PC-9 (cell line): ENCODE data around the gene NEK4. TPM values are rescaled to one million over a fixed set of nuclear protein-coding genes. Genes with fewer than 3 reads are reported as not detected.

Experiments used
- BruUV-seq: library from RNA; stranded (reverse); fragments of 400-500 nt; replicated peaks from 2 replicates; lab custom pipeline; 2021; lab: Mats Ljungman, UMichigan
- CTCF ChIA-PET: fragments of 300-600 bp; sonication (Branson Sonifier 250); formaldehyde crosslinking; loops from one replicate; lab custom pipeline; 2022; ENCODE audit warnings: antibody characterized with exemption; lab: Charles Lee
- POLR2A ChIA-PET: fragments of 300-600 bp; sonication (Branson Sonifier 250); formaldehyde crosslinking; loops from one replicate; lab custom pipeline; 2022; ENCODE audit warnings: antibody characterized with exemption; ENCODE audit not compliant: unreplicated experiment; lab: Charles Lee
- DNase-seq, 2 experiments: peaks; one replicate each; pipeline versions ENCODE4 v3.0.0 to v3.0.0-alpha.2; 2015 to 2022; ENCODE audit warnings: mixed read lengths in 1 of 2
- H2AFZ ChIP-seq: fragments of 200-600 bp; sonication (generic); 2 replicates; pipeline ENCODE4 v1.8.1; 2017; ENCODE audit warnings: antibody characterized with exemption
- H3F3A ChIP-seq: fragments of 200-600 bp; sonication (generic); 2 replicates; pipeline ENCODE4 v1.8.1; 2017; ENCODE audit warnings: antibody characterized with exemption, mild to moderate bottlenecking, low read depth; ENCODE audit not compliant: insufficient read depth
- H3K27ac ChIP-seq: fragments of 200-600 bp; sonication (generic); 2 replicates; pipeline ENCODE4 v1.6.1; 2016; ENCODE audit warnings: mixed run types
- H3K27me3 ChIP-seq: fragments of 200-600 bp; sonication (generic); 2 replicates; pipeline ENCODE4 v1.6.1; 2016; ENCODE audit warnings: low read depth, mixed run types; ENCODE audit not compliant: insufficient read depth
- H3K36me3 ChIP-seq: fragments of 200-600 bp; sonication (generic); 2 replicates; pipeline ENCODE4 v1.6.1; 2016; ENCODE audit warnings: low read depth, mixed run types
- H3K4me1 ChIP-seq: fragments of 200-600 bp; sonication (generic); replicated peaks from 2 replicates; pipeline ENCODE4 v1.6.1; 2016; ENCODE audit warnings: mixed run types; ENCODE audit not compliant: insufficient read depth
- H3K4me2 ChIP-seq: fragments of 200-600 bp; sonication (generic); 2 replicates; pipeline ENCODE4 v1.6.1; 2017; ENCODE audit warnings: mixed run types
- H3K4me3 ChIP-seq: fragments of 200-600 bp; sonication (generic); 2 replicates; pipeline ENCODE4 v1.6.1; 2016; ENCODE audit warnings: mixed run types
- H3K79me2 ChIP-seq: fragments of 200-600 bp; sonication (generic); 2 replicates; pipeline ENCODE4 v1.6.1; 2017; ENCODE audit warnings: low read depth, mixed run types
- H3K9me2 ChIP-seq: fragments of 200-600 bp; sonication (generic); 2 replicates; pipeline ENCODE4 v1.8.1; 2017; ENCODE audit warnings: mild to moderate bottlenecking; ENCODE audit not compliant: insufficient read depth
- H3K9me3 ChIP-seq: fragments of 200-600 bp; sonication (generic); 2 replicates; pipeline ENCODE4 v1.8.1; 2016; ENCODE audit warnings: low read depth; ENCODE audit not compliant: insufficient read depth
- H4K20me1 ChIP-seq: fragments of 200-600 bp; sonication (generic); 2 replicates; pipeline ENCODE4 v1.8.1; 2017; ENCODE audit not compliant: insufficient read depth
- CTCF ChIP-seq: fragments of 200-600 bp; sonication (generic); conservative IDR thresholded peaks from 2 replicates; pipeline ENCODE4 v1.6.1; 2017; ENCODE audit warnings: mixed run types, antibody characterized with exemption, mild to moderate bottlenecking, moderate library complexity
- EZH2 ChIP-seq: fragments of 200-600 bp; sonication (generic); IDR thresholded peaks from 2 replicates; pipeline ENCODE4 v1.8.0; 2017; ENCODE audit warnings: antibody characterized with exemption, low read depth
- intact Hi-C: fragments of 100-400 bp; cut with micrococcal nuclease; formaldehyde crosslinking; loops from one replicate; pipeline ENCODE4 v1.10.0; 2022; ENCODE audit not compliant: unreplicated experiment
- total RNA-seq: library from RNA; stranded (reverse); gene quantifications from 2 replicates; pipeline ENCODE4 v1.2.3, GENCODE V29; 2021

The NEK4 gene
- total RNA-seq, 1 experiment from 2014 or later: 36.5 TPM

- CTCF ChIA-PET: no interaction called here
- Histone ChIP-seq H3K36me3 (peaks cover 51% of the 10 kb centered on the region), H3K79me2 (peaks cover 16% of the 10 kb centered on the region)
These were observed 76.1 kb downstream of the NEK4 start for GRCh38 chr3:52694528-52695189.

GRCh38 chr3:52693071-52693470 is 77.7 kb downstream of the NEK4 start:
- Histone ChIP-seq H4K20me1 (peaks cover 53% of the 10 kb centered on the region), H3K4me1 (peaks cover 11% of the 10 kb centered on the region), H3K27ac (no peak overlapping the region), H3K9me2 (no peaks in the 10 kb centered on the region), H3K4me3 (no peak overlapping the region), H2AFZ (no peak overlapping the region), H3F3A (peaks cover 88% of the 10 kb centered on the region), H3K79me2 (peaks cover 32% of the 10 kb centered on the region), H3K36me3 (peaks cover 66% of the 10 kb centered on the region), H3K27me3 (no peaks in the 10 kb centered on the region), H3K9me3 (no peaks in the 10 kb centered on the region), H3K4me2 (no peak overlapping the region)
- TF ChIP-seq EZH2 (no peak), CTCF (no peak)
- intact Hi-C loops: no loop called here
- ChIA-PET CTCF (no interaction called here), POLR2A (interaction anchor here (0.7 kb wide), 1 partner anchor 32 kb away, joined by 3 read pairs; no protein-coding TSS in a partner anchor)
- no TSS peak for BruUV-seq
- DNase-seq: no peak

More at GRCh38 chr3:52694528-52695189, 76.1 kb downstream of the NEK4 start:
- no peak overlapping the region for H2AFZ ChIP-seq
- DNase-seq: no peak
- no peaks in the 10 kb centered on the region for H3K27me3 ChIP-seq
- BruUV-seq: no TSS peak
- H4K20me1 ChIP-seq: peaks cover 39% of the 10 kb centered on the region
- H3K4me3 ChIP-seq: no peak overlapping the region
- H3K4me2 ChIP-seq: no peak overlapping the region
- POLR2A ChIA-PET: interaction anchor here (0.7 kb wide), 1 partner anchor 17 kb away, joined by 3 read pairs; no protein-coding TSS in a partner anchor
- H3K27ac ChIP-seq: no peak overlapping the region
- H3K9me3 ChIP-seq: no peaks in the 10 kb centered on the region
- TF ChIP-seq CTCF: no peak
- TF ChIP-seq EZH2: no peak
- H3F3A ChIP-seq: peaks cover 87% of the 10 kb centered on the region
- no peaks in the 10 kb centered on the region for H3K9me2 ChIP-seq
- intact Hi-C loops: no loop called here
- no peaks in the 10 kb centered on the region for H3K4me1 ChIP-seq

DNA sequence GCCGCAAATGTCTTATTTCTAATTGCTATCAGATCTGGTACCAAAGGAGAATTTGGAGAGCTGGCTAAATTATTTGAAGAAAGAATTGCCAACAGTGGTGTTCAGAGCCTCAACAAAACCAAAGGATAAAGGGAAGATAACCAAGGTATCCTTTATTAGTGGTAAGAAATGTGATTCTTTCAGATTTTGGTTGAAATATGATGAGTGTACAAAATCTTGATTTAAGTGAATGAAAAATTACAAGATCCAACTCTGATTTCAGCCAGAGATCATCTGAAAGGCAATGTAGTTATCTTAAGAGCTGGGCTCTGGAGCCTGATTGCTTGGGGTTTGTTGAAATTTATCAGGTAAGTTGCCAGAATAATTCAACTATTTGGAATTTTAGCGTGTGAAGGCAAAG is 80.2 kb downstream of the NEK4 start:
- Histone ChIP-seq H3K27me3 (no peaks in the 10 kb centered on the region), H2AFZ (no peak overlapping the region), H3K79me2 (peaks cover 54% of the 10 kb centered on the region), H4K20me1 (peaks cover 60% of the 10 kb centered on the region), H3K4me2 (no peak overlapping the region), H3K27ac (no peak overlapping the region), H3K4me1 (peaks cover 23% of the 10 kb centered on the region), H3K9me2 (no peaks in the 10 kb centered on the region), H3F3A (peaks cover 86% of the 10 kb centered on the region), H3K36me3 (peaks cover 79% of the 10 kb centered on the region), H3K4me3 (no peak overlapping the region), H3K9me3 (no peaks in the 10 kb centered on the region)
- POLR2A ChIA-PET: no interaction called here
- TF ChIP-seq EZH2: no peak
- TF ChIP-seq CTCF: no peak
- CTCF ChIA-PET: no interaction called here
- BruUV-seq: no TSS peak
- DNase-seq: no peak
- intact Hi-C loops: no loop called here
